HuH-7 (cell line): ENCODE measurements around the gene CAPN15.
A peak's percentile ranks its signal among the peaks of the same experiment; 100 is the strongest.

Source experiments
- DNase-seq: peaks from one replicate; pipeline ENCODE4 v3.0.0; 2011; ENCODE audit warnings: low spot score

The CAPN15 gene

DNA sequence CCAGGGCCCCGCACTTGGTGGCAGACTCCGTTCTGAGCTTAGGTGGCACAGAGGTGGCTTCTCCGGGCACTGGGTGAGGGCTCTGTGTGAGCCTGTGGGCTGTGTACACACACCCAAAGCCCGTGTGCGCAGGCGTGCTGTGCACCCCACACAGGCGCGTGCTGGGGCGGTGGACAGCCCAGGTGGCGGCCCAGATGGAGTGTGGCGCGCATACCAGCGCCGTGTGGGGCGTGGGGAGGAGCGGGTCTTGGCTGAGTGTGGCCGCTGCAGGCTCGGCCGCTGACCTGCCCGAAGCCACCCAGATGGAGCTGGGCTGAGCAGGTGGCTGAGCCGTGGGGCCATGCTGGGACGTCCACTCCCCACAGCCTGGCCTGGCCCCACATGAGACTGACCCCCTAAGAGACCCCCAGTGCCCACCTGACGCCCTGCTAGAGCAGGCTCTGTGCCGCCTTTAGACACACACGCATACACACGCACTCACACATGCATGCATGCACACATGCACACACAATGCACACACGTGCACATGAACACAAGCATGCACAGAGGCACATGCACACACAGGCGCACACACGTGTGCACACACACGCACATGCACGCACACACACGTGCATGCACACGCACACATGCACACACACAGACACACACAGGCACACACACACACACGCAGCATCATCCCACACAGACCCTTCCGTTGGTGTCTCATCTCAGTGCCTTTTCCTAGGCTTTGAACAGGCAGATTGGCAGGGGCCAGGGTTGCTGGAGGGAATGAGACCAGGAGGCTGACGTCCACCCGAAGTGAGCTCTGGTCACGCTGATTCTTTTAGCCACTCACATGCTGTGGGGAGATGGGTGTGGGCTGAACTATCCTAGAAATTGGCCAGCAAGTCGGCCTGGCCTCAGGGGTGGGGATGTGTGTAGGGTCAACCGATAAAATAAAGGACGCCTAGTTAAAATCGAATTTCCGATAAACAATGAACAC is 34.7 kb downstream of the CAPN15 start:
- DNase-seq = no peak

DNA sequence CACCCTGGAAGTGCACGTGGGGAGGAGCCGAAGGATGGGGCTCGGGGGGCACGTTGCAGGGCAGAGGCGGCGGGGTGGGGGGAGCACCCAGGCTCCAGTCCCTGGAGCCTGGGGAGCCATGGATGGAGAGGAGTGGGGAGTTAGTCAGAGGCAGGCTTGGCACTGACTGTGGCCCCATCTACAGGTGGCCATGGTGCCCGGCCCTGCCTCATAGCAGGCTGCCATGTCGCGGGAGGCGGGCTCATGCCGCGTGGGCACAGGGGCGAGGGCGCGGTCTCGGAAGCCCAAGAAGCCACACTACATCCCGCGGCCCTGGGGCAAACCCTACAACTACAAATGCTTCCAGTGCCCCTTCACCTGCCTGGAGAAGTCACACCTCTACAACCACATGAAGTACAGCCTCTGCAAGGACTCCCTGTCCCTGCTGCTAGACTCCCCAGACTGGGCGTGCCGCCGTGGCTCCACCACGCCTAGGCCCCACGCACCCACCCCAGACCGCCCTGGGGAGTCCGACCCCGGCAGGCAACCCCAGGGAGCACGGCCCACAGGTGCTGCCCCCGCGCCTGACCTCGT is 35.6 kb downstream of the CAPN15 start:
- no peak for DNase-seq

DNA sequence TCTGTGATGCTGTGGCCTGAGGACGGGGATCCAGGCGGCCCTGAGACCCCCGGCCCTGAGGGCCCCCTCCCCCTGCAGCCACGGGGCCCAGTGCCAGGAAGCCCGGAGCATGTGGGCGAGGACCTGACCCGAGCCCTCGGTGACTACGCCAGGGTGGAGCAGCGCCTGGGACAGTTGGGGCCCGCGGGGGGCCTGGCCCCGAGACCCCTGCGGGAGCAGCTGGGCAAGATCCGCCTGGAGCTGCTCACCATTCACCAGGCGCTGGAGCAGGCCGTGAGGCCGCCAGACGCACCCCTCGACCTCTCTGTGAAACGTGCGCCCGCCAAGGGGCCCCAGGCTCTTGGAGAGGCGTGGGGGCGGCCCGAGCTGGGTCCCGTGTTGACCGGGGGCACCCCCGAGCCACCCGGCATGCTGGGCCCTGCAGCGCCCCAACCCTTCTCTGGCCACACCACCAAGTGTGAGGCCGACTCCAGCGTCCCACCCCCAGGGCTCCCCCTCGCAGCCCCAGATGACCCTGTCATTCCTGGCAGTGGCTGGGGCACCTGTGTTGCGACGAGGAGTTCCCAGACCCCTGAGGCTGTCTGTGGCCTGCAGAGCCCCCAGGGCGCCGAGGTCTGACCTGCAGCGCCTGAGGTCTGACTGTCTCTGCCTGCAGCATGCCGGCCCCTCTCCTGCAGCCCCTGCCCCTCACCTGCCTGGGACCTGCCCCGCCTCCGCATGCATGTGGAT is 37.3 kb downstream of the CAPN15 start:
- no peak for DNase-seq

DNA sequence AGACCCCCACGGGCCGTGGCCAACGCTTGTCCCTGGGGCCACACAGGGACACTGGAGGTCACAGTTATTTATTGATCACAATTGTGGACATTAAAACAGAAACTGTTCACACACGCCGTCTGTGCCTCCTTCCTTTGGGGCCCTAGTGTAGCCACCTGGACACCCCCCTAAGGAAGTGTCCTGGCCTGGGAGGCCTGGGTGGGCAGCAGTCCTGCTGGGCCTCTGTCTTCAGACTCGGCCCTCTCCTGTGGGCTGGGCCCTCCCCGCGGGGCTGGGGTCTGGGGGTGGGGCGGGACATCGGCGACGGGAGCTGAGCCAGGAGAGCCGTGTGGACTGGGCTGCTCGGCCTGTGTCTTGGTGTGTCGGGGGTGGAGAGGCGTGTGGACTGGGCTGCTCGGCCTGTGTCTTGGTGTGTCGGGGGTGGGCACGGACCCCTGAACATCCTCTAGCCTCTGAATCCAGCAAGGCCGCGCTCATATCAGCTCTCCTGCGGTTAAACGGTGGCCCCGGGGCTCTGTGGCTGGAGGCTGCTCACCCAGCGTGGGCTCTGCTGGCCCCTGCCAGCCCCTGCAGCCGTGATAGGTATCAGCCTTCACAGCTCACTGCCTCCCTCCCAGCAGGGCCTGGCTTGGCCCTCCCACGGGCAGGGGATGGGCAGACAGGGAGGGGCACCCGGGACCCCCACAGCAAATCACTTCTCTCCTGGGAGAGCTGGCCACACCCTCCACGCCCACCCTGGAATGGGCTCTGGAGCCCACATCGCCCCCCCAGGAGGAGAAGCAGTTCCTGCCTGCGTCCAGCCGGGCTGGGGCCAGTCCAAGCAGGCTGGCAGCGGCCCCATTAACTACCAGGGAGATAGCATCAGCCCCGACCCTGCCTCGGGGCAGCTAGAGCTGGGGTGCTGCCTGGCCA is 38.2 kb downstream of the CAPN15 start:
- DNase-seq = no peak

DNA sequence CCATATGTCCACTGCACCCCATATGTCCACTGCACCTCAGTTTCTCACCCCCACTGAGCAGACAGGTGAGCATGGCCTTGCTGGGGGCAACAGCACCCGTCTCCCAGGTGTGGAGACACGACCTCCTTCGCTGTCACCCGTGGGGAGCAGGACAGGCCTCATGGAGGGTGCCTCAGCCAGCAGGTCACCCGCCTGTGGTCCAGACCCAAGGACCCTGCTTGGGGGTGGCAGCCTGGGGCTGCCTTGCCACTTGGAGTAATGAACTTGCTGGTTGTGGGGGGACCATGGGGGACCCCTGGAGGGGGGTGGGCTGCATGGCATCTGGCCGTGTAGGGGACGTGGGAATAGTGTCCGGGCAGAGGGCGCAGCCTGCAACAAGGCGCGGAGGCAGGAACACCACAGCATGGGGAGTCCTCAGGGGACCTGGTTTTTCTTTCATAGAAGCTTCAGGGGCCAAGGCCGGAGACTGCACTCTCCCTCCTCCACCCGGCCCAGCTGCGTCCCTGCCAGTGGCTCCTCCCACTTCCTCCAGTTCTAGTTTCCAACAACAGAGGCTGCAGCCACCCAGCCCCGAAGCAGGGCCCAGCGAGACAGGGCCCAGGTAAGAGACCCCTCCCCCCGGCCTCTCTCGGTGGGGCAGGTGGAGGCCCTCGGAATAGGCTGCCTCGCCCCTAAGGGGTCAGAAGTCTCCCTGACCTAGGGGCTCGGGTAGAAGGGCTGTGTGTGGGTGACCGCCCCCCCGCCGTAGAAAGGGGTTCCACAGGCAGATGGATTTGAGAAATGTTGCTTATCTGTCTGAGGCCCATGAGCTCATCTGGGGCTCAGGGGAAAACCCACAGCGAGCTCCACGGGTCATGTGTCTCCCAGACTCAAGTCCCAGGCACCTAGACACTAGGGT is 39.2 kb downstream of the CAPN15 start, which contains the start of gene NHLRC4:
Gene NHLRC4, plus strand, starts transcription at position 531 of the 898 bp plus-strand sequence. CDS start 1,043 bp downstream, outside the sequence.
- DNase-seq = no peak

DNA sequence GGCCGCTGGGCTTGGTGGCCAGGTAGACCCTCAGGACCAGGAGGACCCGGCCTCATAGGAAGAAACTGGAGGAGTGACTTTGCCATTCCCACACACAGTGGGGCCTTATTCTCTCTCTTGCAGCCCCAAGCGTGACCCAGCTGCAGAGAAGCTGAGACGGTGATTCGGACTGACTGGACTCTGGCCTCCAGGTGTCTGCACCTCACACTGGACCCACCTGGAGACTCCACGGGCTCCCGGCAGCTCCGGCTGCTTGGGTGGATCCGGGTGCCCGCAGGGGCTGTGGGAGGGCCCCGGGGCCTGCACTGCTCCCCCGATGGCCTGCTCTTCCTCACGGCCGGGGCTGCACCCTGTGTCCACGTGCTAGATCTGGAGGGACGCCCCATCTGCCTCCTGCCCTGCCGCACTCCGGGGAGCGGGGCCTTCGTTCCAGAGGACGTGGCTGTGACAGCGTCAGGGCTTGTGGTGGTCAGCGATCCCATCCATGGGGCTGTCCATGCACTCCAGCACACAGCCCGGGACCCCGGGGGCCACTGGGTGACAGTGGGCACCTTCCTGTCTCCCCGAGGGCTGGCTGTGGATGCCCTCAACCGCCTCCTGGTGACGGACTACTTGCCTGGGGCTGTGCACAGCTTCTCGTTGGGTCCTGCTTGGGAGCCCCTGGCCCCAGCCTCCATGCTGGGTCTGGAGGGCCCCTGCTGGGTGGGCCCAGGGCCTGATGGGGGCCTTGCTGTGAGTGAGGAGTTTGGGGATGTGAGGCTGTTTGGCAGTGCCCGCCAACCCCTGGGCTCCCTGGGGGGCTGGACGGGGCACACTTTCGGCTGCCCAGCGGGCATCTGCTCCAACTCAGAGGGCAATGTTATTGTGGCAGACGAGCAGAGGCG is 40.1 kb downstream of the CAPN15 start:
- DNase-seq = no peak

DNA sequence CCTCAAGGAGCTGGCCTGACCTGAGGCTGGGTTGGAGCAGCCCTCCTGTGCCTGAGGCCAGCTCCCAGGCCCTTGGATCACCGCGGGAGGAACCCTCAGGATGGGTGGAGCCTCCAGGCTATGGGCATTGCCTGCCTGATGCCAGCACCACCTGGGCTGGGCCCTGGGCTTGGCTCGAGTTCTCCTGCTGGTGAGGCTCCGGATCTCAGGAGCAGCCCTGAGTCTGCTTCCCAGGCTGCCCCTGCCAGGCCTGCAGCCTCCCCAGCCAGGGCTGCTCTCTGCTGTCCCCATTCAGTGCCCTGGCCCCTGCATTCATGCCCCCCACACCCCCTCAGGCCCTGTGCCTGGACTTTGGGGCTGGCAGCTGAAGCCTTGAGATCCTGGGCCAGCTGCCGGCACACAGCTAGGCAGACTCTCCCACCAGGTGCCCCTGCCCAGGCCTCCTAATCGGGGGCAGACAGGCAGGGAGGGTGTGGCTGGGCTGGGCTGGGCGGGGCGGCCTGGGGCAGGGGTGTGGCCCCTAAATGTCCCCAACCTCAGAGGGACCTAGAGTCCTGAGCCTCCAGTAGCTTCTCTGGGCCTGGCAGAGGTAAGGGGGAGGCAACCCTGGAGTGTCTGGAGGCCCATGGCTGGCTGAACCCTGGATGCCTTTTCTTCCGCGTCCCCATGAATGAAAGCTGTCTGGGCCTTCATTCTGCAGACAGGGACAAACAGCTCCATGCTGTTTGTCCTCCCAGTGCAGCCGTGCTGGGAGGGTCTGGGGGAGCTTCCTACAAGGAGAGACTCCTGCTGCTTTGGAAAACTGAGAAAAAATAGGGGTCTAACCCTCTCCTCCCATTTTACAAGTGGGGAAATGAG is 41.1 kb downstream of the CAPN15 start:
- no peak for DNase-seq

DNA sequence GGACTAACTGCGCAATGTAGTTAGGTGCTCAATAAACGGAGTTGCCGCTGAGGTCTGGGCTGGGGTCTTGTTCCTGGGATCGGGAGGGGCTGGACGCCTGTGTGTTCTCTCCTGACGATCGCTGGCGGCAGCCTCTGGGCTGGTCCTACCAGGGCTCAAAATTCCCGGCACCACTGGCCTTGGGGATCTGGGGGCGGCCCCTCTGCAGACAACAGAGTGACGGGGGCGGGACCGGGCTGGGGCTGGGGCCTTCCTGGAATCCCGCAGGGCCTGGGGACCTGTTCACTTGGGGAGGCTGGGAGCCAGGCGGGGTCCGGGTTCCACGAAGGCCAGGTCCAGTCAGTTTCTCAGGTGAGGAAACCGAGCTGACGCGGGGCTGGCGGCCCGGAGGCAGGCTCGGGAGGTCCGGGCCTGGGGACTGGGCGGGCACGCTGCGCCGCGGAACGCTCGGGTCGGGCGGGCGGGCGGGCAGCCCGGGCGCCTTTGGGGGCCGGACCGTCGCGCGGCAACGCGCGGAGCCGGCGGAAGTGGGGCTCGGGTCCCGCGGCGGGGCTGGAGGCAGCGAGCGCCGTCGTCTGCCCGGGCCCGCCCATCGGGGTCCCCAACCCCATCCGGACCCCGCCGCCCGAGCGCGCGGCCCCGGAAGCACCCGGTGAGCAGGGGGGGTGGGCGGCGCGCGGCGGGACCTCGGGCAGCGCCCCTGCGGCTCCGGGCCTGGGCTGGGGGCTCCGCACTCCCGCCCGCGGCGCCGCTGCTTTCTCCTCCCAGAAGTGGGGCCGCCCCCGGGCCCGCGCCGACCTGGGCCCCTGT is 42.1 kb downstream of the CAPN15 start, which contains the start of gene PIGQ:
Gene PIGQ, plus strand, starts transcription at position 524 of the 810 bp plus-strand sequence. CDS start 4,107 bp downstream, outside the sequence.
- DNase-seq = peak; percentile 74

DNA sequence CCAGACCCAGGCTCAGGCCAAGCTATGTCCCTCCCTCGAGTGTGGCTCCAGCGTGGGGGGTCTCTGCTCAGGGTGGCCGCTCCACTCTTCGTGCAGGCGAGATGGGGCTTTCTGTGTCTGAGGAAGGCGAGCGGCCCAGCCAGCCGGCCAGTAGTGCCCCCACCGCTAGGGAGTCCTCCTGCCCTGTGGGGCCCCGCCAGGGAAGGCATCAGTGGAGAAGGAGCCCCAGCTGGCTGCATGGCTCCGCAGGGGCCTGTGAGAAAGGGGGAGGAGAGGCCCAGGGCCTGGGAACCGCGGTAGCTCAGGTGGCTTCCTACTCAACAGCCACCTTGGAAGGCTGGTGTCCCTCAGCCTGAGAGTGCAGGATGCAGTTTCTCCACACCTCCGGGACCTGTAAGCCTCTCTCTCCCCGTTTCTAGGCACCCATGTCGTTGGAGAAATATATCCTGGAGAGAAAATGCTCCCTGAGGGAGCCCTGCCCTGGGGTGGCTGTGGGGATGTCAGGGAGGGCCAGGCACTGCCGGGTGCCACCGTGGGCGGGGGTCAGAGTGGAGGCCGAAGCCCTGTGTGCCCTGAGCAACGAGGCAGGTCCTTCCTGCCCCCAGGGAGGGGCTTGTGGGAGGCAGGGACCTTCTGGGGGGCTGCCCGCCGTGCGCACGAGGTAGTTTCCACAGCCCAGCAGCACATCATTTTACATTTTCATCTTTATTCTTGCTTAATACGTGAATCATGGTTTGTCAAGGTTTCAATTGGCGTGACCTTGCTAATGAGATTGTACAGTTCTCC is 45.5 kb downstream of the CAPN15 start:
- no peak for DNase-seq

DNA sequence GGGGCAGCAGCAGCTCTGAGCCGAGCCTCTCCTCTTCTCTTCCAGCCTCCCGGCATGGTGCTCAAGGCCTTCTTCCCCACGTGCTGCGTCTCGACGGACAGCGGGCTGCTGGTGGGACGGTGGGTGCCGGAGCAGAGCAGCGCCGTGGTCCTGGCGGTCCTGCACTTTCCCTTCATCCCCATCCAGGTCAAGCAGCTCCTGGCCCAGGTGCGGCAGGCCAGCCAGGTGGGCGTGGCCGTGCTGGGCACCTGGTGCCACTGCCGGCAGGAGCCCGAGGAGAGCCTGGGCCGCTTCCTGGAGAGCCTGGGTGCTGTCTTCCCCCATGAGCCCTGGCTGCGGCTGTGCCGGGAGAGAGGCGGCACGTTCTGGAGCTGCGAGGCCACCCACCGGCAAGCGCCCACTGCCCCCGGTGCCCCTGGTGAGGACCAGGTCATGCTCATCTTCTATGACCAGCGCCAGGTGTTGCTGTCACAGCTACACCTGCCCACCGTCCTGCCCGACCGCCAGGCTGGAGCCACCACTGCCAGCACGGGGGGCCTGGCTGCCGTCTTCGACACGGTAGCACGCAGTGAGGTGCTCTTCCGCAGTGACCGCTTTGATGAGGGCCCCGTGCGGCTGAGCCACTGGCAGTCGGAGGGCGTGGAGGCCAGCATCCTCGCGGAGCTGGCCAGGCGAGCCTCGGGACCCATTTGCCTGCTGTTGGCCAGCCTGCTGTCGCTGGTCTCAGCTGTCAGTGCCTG is 46.7 kb downstream of the CAPN15 start:
- no peak for DNase-seq

DNA sequence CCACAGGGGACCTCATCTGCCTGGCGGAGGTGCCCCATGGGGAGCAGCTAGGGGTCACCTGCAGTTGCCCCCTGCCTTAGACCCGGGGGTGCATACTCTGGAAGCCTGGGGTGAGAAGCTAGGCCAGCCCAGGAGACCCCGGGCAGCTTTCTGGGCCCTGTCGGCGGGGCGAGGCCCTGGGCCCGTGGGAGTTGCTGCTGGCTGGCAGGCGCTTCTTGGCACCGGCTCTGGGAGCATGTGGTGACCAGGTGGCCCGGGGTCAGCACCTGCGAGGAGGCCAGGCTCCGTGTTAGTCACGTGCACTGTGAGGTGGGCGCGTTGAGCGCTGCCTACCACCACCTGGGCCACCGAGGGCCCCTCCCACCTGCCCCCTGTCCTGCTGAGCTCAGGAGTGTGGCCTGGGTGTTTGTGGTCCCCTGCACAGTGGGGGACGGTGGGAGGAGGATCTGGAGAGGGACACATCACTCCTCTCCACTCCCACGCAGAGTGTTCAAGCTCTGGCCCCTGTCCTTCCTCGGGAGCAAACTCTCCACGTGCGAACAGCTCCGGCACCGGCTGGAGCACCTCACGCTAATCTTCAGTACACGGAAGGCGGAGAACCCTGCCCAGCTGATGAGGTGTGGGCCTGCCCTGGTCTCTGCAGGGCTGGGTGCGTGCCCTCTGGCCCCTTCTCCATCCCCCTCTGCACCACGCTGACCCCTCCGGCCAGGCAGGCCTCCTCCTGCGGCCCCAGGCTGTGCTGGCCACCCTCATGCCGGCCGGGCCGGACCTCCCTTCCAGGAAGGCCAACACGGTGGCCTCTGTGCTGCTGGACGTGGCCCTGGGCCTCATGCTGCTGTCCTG is 48.1 kb downstream of the CAPN15 start:
- no peak for DNase-seq

DNA sequence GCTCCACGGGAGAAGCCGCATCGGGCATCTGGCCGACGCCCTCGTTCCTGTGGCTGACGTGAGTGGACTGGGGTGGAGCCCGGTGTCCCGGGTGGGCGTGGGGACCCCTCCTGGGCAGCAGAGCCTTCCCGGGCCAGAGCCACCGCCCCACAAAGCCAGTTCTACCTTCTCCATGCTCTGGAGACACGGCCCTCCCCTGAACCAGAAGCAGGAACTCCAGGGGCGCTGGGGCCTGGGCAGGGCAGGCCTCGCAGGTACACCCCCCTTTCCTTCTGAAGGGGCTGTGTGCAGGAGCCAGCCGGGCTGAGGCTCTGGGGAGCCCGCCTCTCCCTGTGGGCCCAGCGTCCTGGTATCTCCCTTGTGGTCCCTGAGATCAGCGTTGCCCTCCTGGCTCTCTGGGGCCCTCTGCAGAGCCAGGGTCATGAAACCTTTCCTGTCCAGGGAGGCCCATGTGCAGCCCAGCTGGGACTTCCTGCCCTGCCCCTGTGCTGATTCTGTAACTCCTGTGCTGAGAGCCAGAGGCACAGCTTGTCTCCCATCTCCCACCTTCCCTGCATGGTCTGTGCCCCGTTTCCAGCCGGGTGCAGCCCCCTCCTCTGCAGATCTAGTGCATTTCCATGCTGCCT is 48.8 kb downstream of the CAPN15 start:
- no peak for DNase-seq

DNA sequence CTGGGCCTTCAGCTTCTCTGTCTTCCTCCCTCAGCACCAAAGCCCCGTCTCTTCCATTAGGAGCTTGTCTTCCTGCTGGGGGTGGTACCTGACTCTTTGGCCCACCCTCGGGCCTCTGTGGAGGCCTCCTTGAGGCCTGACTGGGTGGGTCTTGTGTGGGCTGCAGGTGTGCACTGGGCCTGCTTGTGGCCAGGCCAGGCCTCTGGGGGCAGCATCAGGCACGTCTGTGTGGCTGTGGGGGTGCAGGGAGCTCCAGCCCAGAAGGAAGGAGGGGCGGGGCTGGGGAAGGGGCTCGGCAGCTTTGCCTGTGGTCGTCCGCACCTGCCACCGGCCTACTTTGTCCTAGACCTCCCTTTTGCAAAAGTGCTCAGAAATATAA is 49.3 kb downstream of the CAPN15 start:
- no peak for DNase-seq

DNA sequence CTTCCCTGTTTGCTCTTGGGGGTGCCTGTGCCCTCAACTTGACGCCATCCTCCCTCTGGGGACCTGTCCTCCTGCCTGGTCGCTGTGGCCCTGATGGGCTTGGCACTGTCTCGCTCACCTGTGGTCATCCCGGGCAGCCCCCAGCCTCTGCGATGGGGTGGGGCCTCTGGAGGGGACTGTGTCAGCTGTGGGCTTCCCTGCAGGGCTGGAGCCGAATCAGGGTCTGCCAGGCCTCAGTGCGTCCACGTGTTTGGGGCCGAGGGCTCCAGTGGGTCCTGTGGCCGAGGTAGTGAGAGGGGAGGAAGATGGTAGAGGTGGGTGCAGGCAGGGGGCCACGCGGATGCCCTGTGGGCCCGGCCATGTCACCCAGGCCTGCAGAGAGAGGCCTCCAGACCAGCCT is 50.3 kb downstream of the CAPN15 start:
- no peak for DNase-seq
